ENCODE measurements around the gene SIK3.

SIK3 gene

GRCh38 chr11:116826751-116827431 is 271.3 kb downstream of the SIK3 start:
- DNase-seq (ENCODE audit: low read depth) = no peak
- no peak overlapping the region for H3K4me3 ChIP-seq (ENCODE audit: low read depth, low read length)
- TF ChIP-seq MYC (IDR thresholded peaks at IDR 0.05; ENCODE audit: low read depth, low read length) (no peak), MAX (IDR thresholded peaks at IDR 0.05; ENCODE audit: low read depth, low read length) (no peak), POLR2A (IDR thresholded peaks at IDR 0.05; ENCODE audit: extremely low read depth, insufficient read length) (no peak), CTCF (IDR thresholded peaks at IDR 0.05; ENCODE audit: low read depth, low read length) (no peak)

DNA sequence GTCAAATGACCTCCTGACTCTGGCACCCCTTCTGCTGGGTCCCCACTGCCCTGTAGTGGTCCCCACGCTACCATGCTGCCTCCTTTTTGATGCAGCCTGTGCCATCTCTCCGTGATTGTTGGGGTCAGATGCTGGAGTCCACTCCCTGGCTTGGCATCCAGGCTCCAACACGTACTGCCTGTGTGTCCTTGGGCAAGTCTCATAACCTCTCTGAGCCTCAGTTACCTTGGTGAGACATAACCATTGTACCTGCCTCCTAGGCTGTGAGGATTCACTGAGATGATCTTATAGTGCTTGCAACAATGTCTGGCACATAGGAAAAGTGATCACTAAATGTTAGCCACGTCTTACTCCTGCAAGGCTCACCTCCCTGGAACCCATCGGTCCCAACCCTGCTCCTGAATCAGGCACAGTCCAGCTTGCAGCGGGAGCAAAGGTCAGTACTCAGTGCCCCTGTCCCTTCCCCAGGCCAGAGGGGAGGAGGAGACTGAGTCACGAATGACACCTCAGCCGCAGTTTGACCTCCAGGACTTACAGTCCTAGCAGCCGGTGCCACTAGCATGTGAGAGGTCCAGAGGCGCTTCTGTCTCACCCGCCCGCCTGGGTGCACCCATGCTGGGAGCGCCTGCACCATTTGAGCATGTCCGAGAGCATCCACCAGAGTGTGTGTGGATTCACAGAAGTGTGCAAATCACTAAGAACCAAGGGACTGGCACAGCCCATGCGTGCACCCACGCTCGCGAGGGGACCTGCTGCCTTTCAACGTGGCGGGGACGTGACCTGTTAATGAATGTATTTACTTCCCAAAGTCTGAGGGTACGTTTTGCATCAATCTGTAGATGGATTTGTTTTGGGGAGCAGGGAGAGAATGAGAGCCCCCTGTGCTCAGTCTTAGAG is 272.1 kb downstream of the SIK3 start:
- H3K4me3 ChIP-seq (ENCODE audit: low read depth, low read length) = no peak overlapping the region
- no peak for TF ChIP-seq MYC (IDR thresholded peaks at IDR 0.05; ENCODE audit: low read depth, low read length)
- TF ChIP-seq MAX (IDR thresholded peaks at IDR 0.05; ENCODE audit: low read depth, low read length) = no peak
- no peak for TF ChIP-seq POLR2A (IDR thresholded peaks at IDR 0.05; ENCODE audit: extremely low read depth, insufficient read length)
- TF ChIP-seq CTCF (IDR thresholded peaks at IDR 0.05; ENCODE audit: low read depth, low read length) = no peak
- no peak for DNase-seq (ENCODE audit: low read depth)

DNA sequence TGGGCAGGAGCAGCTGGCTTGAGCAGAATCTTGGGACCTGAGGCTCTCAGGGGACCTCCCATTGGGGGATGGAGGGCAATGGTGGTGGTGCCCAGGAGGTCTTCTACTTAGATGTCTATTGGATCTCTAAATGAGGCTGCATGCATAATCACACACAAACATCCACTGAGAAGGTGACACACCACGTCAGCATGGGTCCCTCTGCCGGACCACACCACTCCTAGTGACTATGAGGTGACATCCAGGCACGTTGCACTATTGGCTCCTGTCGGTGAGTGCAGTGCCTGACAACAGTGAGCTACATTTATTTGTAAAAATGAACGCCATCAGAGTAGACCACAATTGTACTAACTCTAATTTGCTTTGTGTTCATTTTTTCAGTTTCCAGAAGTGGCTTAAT is 272.8 kb downstream of the SIK3 start:
- TF ChIP-seq POLR2A (IDR thresholded peaks at IDR 0.05; ENCODE audit: extremely low read depth, insufficient read length) (no peak), MYC (IDR thresholded peaks at IDR 0.05; ENCODE audit: low read depth, low read length) (no peak)
- no peak for DNase-seq (ENCODE audit: low read depth)
- H3K4me3 ChIP-seq (ENCODE audit: low read depth, low read length) = no peak overlapping the region

- TF ChIP-seq MAX (IDR thresholded peaks at IDR 0.05; ENCODE audit: low read depth, low read length) = no peak
- TF ChIP-seq CTCF (IDR thresholded peaks at IDR 0.05; ENCODE audit: low read depth, low read length) = no peak
- no peak for TF ChIP-seq POLR2A (IDR thresholded peaks at IDR 0.05; ENCODE audit: extremely low read depth, insufficient read length)
- no peak for TF ChIP-seq MYC (IDR thresholded peaks at IDR 0.05; ENCODE audit: low read depth, low read length)
- DNase-seq (ENCODE audit: low read depth) = no peak
- H3K4me3 ChIP-seq (ENCODE audit: low read depth, low read length) = no peak within 1 kb of the TSS
Observed at GRCh38 chr11:116823031-116823843, 275.0 kb downstream of the SIK3 start, which contains the start of gene APOA4. TSS of gene APOA4 (minus strand) at chr11:116823304. CDS start at chr11:116823191, 113 bp downstream.

GRCh38 chr11:116822575-116822974 is 275.7 kb downstream of the SIK3 start:
- no peak for TF ChIP-seq CTCF (IDR thresholded peaks at IDR 0.05; ENCODE audit: low read depth, low read length)
- no peak for TF ChIP-seq MYC (IDR thresholded peaks at IDR 0.05; ENCODE audit: low read depth, low read length)
- no peak for TF ChIP-seq MAX (IDR thresholded peaks at IDR 0.05; ENCODE audit: low read depth, low read length)
- TF ChIP-seq POLR2A (IDR thresholded peaks at IDR 0.05; ENCODE audit: extremely low read depth, insufficient read length) = no peak
- no peak for DNase-seq (ENCODE audit: low read depth)
- H3K4me3 ChIP-seq (ENCODE audit: low read depth, low read length) = no peak overlapping the region
